CD4-positive, alpha-beta T cell treated with Interleukin-4 for 4 hours (primary cell): ENCODE results near the gene KLLN.
"Not testable (repeated sequence)": the region's sequence is repeated elsewhere in the genome, so short reads cannot be mapped to it uniquely, and the experiment has no call there.

ENCODE experiments used
- DNase-seq: peaks from one replicate; pipeline ENCODE4 v3.0.0-alpha.2; 2020

The KLLN gene

GRCh38 chr10:87865241-87865881 lies 2.0 kb upstream of the KLLN start:
- no peak for DNase-seq

- peak; percentile 21 for DNase-seq
Observed at GRCh38 chr10:87864496-87865059, 1.2 kb upstream of the KLLN start.

- not testable (repeated sequence) for DNase-seq
Observed at GRCh38 chr10:87863951-87864495, 690 bp upstream of the KLLN start.

GRCh38 chr10:87862679-87863052 lies 667 bp downstream of the KLLN start:
- peak; percentile 83 for DNase-seq

- peak; percentile 98 for DNase-seq
Observed at GRCh38 chr10:87861953-87862678, 1.2 kb downstream of the KLLN start.

- no peak for DNase-seq
Observed at GRCh38 chr10:87861566-87861952, 1.8 kb downstream of the KLLN start.

- no peak for DNase-seq
Observed at GRCh38 chr10:87860816-87861403, 2.4 kb downstream of the KLLN start.

GRCh38 chr10:87860156-87860795 lies 3.1 kb downstream of the KLLN start:
- peak; percentile 70 for DNase-seq

GRCh38 chr10:87855665-87856064 lies 7.7 kb downstream of the KLLN start:
- not testable (repeated sequence) for DNase-seq

- DNase-seq: not testable (repeated sequence)
Observed at GRCh38 chr10:87855247-87855646, 8.1 kb downstream of the KLLN start.

GRCh38 chr10:87852089-87852488 lies 11.2 kb downstream of the KLLN start:
- no peak for DNase-seq

- DNase-seq: peak; percentile 42
Observed at GRCh38 chr10:87850742-87851205, 12.6 kb downstream of the KLLN start.

GRCh38 chr10:87849001-87849400 lies 14.3 kb downstream of the KLLN start:
- DNase-seq: no peak

- DNase-seq: no peak
Observed at GRCh38 chr10:87847550-87847949, 15.8 kb downstream of the KLLN start.

GRCh38 chr10:87846711-87847110 lies 16.6 kb downstream of the KLLN start:
- DNase-seq: not testable (repeated sequence)

GRCh38 chr10:87846023-87846422 lies 17.3 kb downstream of the KLLN start:
- no peak for DNase-seq

GRCh38 chr10:87845624-87845998 lies 17.7 kb downstream of the KLLN start:
- DNase-seq: no peak

- DNase-seq: no peak
Observed at GRCh38 chr10:87844837-87845623, 18.3 kb downstream of the KLLN start.

GRCh38 chr10:87843714-87844113 lies 19.6 kb downstream of the KLLN start:
- no peak for DNase-seq

GRCh38 chr10:87842776-87843497 lies 20.4 kb downstream of the KLLN start:
- no peak for DNase-seq

- no peak for DNase-seq
Observed at GRCh38 chr10:87842220-87842641, 21.1 kb downstream of the KLLN start.
